HT-29 (cell line): ENCODE results near the gene CPLX3. TPM values are rescaled to one million over a fixed set of nuclear protein-coding genes. Genes with fewer than 3 reads are reported as not detected.

Experiments
- DNase-seq: peaks from one replicate; pipeline ENCODE4 v3.0.0-alpha.2; 2015; ENCODE audit warnings: low spot score
- total RNA-seq: library from RNA; depleted of rRNA; stranded (reverse); fragments of >200 nt; shearing (Covaris generic); gene quantifications from 2 replicates; pipeline ENCODE4 v1.2.3, GENCODE V29; 2014

Gene CPLX3
- total RNA-seq, 1 experiment from 2014 or later, result 0.25 TPM

- no peak for DNase-seq
Measured at GRCh38 chr15:74844319-74845207, 18.1 kb downstream of the CPLX3 start.

GRCh38 chr15:74845208-74845568, 18.8 kb downstream of the CPLX3 start:
- DNase-seq, result no peak

- no peak for DNase-seq
Measured at GRCh38 chr15:74845581-74845980, 19.2 kb downstream of the CPLX3 start.

GRCh38 chr15:74847432-74847831, 21.0 kb downstream of the CPLX3 start:
- DNase-seq, result no peak

- no peak for DNase-seq
Measured at GRCh38 chr15:74850393-74850792, 24.0 kb downstream of the CPLX3 start.

- no peak for DNase-seq
Measured at GRCh38 chr15:74851960-74852359, 25.5 kb downstream of the CPLX3 start.

GRCh38 chr15:74854453-74855022, 28.1 kb downstream of the CPLX3 start:
- DNase-seq, result no peak

- DNase-seq, result no peak
Measured at GRCh38 chr15:74855857-74856256, 29.4 kb downstream of the CPLX3 start.

- DNase-seq, result no peak
Measured at GRCh38 chr15:74856537-74856936, 30.1 kb downstream of the CPLX3 start.

- no peak for DNase-seq
Measured at GRCh38 chr15:74857082-74857655, 30.7 kb downstream of the CPLX3 start.

GRCh38 chr15:74857671-74858368, 31.4 kb downstream of the CPLX3 start:
- no peak for DNase-seq

GRCh38 chr15:74858369-74858740, 31.9 kb downstream of the CPLX3 start:
- DNase-seq, result no peak

- no peak for DNase-seq
Measured at GRCh38 chr15:74863239-74864056, 37.0 kb downstream of the CPLX3 start.

- no peak for DNase-seq
Measured at GRCh38 chr15:74864296-74864695, 37.9 kb downstream of the CPLX3 start.

GRCh38 chr15:74865316-74865715, 38.9 kb downstream of the CPLX3 start:
- no peak for DNase-seq

- DNase-seq, result no peak
Measured at GRCh38 chr15:74866090-74866489, 39.7 kb downstream of the CPLX3 start.

- DNase-seq, result no peak
Measured at GRCh38 chr15:74867466-74868038, 41.1 kb downstream of the CPLX3 start.

- DNase-seq, result peak; percentile 77
Measured at GRCh38 chr15:74868059-74868458, 41.6 kb downstream of the CPLX3 start.

GRCh38 chr15:74869372-74869725, 42.9 kb downstream of the CPLX3 start:
- DNase-seq, result no peak

GRCh38 chr15:74869726-74870407, 43.4 kb downstream of the CPLX3 start:
- no peak for DNase-seq
